HG02840 (cell line): ENCODE measurements around the gene MPI.
"Not testable (repeated sequence)": the region's sequence is repeated elsewhere in the genome, so short reads cannot be mapped to it uniquely, and the experiment has no call there.

Experiments
- ATAC-seq: cut with Tn5 transposase; IDR thresholded peaks from one replicate; pipeline ENCODE4 v1.9.1; 2021; ENCODE audit warnings: mild to moderate bottlenecking, moderate library complexity, moderate number of reproducible peaks; ENCODE audit not compliant: unreplicated experiment, low FRiP score

Gene MPI

GRCh38 chr15:74890665-74890960 is 771 bp downstream of the MPI start:
- no peak for ATAC-seq

- ATAC-seq: no peak
Observed at GRCh38 chr15:74891469-74891868, 1.6 kb downstream of the MPI start.

GRCh38 chr15:74892313-74892712 is 2.5 kb downstream of the MPI start:
- no peak for ATAC-seq

- ATAC-seq: no peak
Observed at GRCh38 chr15:74892931-74893330, 3.1 kb downstream of the MPI start.

DNA sequence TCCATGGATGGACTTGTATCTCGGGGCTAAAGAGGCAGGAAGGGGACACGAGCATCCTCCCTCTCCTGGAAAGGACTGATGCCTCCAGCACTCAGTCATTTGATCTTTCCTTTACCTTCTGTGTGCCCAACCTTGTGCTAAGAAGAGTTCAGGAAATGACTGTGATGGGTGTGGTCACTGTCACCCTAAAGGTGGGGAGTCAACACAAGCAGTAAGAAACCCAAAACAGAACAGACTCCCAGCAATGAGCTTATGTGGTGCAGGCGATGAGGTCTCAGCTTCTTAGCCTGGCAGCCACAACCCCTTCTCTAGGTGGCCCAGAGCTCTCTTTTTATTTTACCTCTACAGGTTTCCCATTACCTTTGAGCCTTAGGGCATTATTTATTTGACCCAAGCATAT is 3.8 kb downstream of the MPI start:
- no peak for ATAC-seq

DNA sequence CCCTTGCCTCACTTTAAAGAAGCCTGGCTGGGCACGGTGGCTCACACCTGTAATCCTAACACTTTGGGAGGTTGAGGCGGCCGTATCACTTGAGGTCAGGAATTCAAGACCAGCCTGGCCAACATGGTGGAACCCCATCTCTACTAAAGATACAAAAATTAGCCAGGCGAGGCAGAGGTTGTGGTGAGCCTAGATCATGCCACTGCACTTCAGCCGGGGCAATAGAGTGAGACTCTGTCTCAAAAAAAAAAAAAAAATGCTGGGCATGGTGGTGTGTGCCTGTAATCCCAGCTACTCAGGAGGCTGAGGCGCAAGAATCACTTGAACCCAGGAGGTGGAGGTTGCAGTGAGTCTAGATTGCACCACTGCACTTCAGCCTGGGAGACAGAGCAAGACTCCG is 4.5 kb downstream of the MPI start:
- not testable (repeated sequence) for ATAC-seq

DNA sequence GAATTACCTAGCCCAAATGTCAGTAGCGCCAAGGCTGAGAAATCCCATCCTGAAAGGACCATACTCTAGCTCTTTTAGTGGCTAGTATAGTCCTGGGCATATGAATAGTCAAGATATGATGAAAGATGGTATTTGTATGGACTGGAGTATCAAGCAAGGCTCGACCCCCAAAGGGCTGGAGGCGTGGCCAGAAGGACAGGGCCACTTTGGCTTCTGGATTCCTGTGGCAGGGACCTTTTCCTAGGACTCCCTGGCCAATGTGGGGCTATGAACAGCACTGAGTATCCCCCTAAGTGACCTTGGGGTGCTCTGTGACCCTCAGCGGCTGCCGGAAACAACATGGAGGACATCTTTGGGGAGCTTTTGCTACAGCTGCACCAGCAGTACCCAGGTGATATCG is 6.0 kb downstream of the MPI start:
- ATAC-seq: no peak

DNA sequence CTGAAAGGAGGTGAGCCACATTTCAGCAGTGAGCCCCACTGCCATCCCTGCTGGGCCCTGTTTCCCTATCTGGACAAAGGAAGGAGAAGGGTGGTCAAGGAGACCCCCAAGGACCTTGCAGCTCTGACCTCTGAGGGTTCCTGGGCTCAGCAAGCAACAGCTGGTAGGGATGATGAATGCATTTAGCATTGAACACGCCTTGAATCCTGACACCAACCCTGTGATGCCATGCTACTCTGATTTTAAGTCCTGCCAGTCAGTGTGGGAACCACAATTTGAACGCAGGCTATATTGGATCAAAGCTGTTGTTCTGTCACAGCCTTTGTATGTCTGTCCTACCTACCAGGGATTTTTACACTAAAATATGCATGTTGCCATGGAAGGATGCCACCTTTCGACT is 6.5 kb downstream of the MPI start:
- ATAC-seq: no peak

- ATAC-seq: no peak
Observed at GRCh38 chr15:74897300-74897701, 7.5 kb downstream of the MPI start.

- no peak for ATAC-seq
Observed at GRCh38 chr15:74901612-74902063, 11.8 kb downstream of the MPI start.

DNA sequence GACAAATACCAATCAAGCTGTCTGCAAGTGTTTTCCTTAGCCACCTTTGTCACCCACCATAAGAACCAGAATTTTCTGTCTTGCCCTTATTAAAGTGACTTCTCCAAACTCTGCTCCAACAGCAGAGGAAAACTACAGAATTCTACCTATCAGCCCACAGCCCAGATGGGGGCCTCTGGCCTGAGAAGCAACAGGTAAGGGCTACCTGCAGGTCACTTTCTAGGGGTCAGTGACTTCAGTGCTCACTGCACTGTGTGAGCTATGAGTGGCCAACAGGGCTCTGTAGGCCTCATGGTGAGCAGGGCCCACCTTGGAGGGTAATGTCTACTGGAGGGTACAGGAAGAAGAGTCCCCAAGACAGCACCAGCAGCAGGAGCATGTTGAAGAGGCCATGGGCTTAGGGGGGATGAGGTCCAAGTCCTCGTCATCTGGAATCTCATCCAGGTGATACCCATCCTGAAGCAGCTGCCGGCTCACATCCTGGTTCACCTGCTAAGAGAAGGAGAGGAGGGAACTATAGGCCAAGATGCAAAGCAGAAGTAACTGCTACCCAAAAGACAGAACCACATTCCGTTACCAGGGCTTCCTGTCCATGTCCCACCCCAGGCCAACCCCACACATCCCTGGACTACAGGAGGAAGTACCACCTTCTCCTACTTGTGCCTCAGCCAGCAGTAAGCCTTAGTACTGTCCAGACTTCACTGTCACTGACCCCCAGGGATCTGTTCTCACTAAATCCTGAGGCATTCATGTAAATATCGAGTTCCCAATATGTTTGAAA is 12.6 kb downstream of the MPI start:
- no peak for ATAC-seq

GRCh38 chr15:74903676-74904075 is 13.8 kb downstream of the MPI start:
- no peak for ATAC-seq

DNA sequence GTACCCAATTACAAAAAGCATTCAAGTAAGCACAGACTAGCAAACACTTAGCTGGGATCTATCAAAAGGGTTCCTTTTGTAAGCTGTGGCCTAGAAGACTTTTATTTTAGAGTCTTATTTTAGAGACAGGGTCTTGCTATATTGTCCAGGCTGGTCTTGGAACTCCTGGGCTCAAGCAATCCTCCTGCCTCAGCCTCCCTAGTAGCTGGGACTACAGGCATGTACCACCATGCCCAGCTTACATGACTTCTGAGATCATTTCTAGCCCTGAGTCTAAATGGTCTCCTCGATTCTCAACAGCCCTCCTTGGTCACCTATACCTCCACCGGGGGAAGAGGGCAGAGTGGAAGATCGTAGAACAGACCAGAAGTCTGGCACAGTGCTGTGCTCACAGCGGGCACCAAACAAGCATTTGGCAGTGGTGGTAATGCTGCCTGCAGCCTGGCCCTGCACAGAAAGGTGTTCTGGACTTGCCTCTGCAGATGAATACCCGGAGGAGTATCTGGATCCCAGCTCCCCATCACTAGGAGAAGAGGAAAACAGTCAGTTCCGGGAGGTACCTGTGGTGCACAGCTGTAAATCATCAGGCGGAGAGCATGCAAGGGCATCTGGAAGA is 14.5 kb downstream of the MPI start:
- no peak for ATAC-seq

DNA sequence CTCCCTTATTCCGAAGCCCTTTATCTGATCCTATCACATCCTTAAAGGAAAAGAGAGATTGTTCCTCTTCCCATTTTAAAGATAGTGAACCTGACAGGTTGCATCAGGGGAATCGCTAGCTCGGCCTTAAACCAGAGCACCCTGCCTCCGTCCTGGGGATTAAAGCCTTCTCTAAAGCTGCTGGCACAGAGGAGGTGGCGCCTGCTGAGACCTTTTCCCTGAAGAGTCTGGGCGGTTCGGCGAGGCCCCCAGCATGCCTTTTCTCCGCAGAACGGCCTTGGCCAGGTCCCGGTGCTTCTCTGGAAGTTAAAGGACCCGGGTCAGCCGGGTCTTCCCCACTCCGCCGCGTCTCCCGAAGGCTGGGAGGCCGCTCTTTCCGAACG is 16.2 kb downstream of the MPI start:
- ATAC-seq: peak; percentile 22

- peak; percentile 73 for ATAC-seq
Observed at GRCh38 chr15:74906450-74907162, 16.8 kb downstream of the MPI start, which contains the start of gene FAM219B. Gene FAM219B, minus strand, starts transcription at chr15:74906851. Its CDS starts 51 bp downstream, at chr15:74906800.

DNA sequence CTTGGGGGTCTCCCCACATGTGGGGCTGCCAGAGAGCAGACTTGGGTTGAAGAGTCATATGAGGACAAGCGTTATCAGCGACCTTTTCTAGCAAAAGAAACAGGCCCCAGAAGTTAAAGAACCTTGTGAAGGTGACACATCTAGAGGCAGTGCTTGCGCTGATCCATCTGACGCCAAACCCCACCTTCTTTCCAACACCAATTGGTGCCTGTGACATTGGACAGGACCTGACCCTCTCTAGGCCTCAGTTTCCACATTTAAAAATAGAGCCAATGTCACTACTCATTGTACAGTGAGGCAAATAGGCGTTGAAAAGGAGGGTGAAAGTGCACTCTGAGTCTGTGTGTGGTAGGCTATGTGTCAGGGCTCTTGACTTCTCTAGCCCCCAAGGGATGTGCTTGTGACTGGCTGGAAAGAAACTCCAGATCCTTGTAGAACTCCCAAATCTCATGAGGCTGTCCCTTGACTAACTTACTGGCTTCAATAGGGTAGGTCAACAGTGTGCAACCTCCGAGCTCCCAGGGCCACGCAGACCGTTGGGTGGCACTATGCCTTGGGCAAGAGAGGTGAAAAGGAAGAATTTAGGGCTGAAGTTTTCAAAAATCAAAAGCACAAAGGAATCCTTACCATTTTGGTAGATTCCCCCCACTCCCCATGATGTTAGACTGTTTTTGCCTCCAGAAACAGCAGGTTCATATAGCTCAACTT is 17.5 kb downstream of the MPI start:
- ATAC-seq: peak; percentile 3

GRCh38 chr15:74908635-74909034 is 18.8 kb downstream of the MPI start:
- ATAC-seq: no peak

DNA sequence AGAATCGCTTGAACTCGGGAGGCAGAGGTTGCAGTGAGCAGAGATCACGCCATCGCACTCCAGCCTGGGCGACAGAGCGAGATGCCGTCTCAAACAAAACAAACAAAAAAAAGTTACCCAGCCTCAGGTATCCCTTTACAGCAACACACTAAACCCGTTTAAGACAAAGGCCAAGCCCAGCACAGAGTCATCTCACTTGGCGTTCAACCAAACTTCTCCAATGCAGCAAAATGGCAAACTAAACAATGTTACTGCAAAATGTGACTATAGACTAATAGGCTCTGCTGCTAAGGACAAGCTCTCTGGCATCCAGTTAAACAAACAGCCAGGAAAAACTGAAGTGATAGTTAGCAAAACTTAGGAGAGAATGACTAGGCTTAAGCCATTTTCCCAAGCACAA is 23.2 kb downstream of the MPI start:
- ATAC-seq: no peak

DNA sequence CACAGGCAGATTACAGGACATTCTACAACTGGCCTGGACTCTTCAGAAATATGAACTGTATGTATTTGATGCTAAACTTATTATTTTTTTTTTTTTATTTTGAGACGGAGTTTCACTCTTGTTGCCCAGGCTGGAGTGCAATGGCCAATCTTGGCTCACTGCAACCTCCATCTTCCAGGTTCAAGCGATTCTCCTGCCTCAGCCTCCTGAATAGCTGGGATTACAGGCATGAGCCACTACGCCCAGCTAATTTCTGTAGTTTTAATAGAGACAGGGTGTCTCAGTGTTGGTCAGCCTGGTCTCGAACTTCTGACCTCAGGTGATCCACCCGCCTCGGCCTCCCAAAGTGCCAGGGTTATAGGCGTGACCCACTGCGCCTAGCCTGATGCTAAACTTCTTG is 24.0 kb downstream of the MPI start:
- not testable (repeated sequence) for ATAC-seq

DNA sequence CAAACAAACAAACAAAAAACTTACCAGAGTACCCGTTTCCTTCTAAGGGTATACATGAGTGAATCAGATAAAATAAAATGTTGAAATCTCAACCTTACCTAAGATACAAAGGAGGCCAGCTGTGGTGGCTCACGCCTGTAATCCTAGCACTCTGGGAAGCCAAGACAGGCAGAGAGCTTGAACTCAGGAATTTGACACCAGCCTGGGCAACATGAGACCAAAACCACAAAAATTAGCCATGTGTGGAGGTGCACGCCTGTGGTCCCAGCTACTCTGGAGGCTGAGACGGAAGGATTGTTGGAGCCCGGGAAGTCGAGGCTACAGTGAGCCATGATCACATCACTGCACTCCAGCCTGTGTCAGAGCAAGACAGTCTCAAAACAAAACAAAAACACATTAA is 27.8 kb downstream of the MPI start:
- ATAC-seq: no peak

- ATAC-seq: no peak
Observed at GRCh38 chr15:74920456-74920855, 30.6 kb downstream of the MPI start.
